HCT116 (cell line): ENCODE data around the gene PQBP1.
A peak's percentile ranks its signal among the peaks of the same experiment; 100 is the strongest.

Experiments used
- POLR2A ChIP-seq: IDR thresholded peaks from 2 replicates; pipeline ENCODE4 v1.7.0; 2011; ENCODE audit warnings: borderline replicate concordance; ENCODE audit not compliant: insufficient read depth, insufficient read length; ENCODE audit errors: extremely low read depth
- POLR2AphosphoS5 ChIP-seq: IDR thresholded peaks from 2 replicates; pipeline ENCODE4 v1.6.1; 2011; ENCODE audit warnings: mild to moderate bottlenecking, low read depth, low read length, moderate library complexity
- SP1 ChIP-seq: IDR thresholded peaks from 2 replicates; pipeline ENCODE4 v1.6.1; 2012; ENCODE audit warnings: low read depth
- YY1 ChIP-seq: IDR thresholded peaks from 2 replicates; pipeline ENCODE4 v1.6.1; 2011; ENCODE audit warnings: low read length, low read depth, moderate library complexity, mild to moderate bottlenecking; ENCODE audit not compliant: insufficient replicate concordance; ENCODE audit errors: extremely low read depth

DNA sequence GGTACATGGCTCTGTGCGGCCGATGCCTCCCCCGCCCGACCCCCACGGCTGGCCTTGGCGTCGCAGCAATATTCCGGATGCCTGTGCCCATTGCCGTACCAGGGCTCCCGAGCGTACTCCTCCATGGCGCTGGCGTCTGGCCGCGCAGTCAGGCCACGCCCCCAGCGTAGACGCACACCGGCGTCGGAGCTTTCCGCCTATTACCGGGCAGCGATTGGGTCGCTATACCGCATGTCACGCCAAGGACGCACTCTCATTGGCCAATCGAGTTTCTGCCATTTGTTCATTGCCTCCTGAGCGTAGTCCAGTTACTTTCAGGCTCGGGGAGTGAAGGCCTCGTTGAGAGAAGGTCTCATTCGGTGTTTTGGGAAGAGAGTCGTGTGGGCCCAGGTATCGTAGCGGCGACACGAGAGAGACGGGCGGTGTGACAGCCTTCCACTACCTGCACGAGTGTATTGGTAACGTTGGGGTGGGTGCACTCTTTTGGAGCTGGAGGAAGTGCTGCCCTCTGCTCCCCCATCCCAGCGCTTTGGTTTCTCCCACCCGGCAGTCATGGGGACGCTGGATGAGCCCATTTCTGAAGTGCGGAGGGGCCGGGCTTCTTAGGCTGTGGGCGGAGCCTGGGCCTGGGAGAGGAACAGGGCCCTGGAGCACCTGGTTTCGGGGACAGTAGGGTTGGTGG is at the start of gene PQBP1, which contains the start of gene TIMM17B:
- peak; percentile 40 for TF ChIP-seq YY1
- no peak for TF ChIP-seq SP1
- peak; percentile 62 for TF ChIP-seq POLR2AphosphoS5
- TF ChIP-seq POLR2A, result peak; percentile 62
